Measurements from ENCODE around the gene PSMA3.

The PSMA3 gene

DNA sequence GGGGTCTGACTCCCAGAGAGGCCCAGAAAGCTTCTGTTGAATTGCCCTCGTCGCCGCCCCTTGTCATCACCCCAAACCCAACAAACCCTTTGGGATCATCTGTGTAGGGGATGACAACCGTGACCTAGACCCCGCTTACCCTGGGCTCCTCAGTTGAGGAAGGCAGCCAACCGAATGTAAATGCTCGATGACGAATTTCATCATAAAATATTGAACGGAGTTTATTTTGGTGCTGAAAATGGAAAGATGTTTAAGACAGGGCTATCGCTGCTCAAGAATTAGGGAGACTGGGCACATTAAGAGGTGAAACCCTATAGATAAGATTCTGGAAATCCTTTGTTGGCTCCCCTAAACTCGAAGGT, 44.2 kb upstream of the PSMA3 start (continued):
- TF ChIP-seq ZNF707 (tag by site-specific recombination; IDR thresholded peaks at IDR 0.05), result no peak

DNA sequence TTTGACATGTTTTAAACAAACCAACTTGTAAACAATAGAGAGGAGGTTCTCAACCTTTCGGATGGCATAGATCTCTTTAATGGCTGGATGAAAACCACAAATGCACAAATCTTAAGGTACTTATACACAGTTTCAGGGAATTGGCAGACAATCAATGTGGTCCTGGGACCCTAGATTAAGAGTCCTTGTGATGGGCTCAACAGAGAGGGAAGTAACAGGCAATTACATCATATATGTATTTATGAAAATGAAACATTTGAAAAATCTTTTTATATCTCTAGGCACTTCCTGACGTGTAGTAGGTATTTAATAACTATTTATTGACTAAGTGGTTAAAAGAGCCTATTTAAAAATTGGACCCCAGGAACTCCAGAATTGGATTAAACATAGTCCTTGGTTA, 43.8 kb upstream of the PSMA3 start:
- Histone ChIP-seq H3K27ac (ENCODE audit: extremely low read depth, low read depth, low read length) (peak overlapping the region; percentile 83), H3K9me3 (ENCODE audit: control insufficient read depth, insufficient read depth, low read depth, low read length) (no peaks in the 10 kb centered on the region), H3K4me3 (ENCODE audit: low read depth, low read length) (peak overlapping the region; percentile 99), H3K36me3 (ENCODE audit: control insufficient read depth in 2 of 2, insufficient read depth in 1 of 2, low read length in 2 of 2) (peaks cover 9 to 16% of the 10 kb centered on the region in 2 experiments), H3K4me1 (ENCODE audit: control insufficient read depth, insufficient read depth, low read length) (peaks cover 2% of the 10 kb centered on the region; the same call in 1 of the 2 replicates)
- ChIA-PET CTCF (no interaction called here), POLR2A (interaction anchor here (1.1 to 1.3 kb wide), 2 partner anchors 12 to 29 kb away, joined by 3 to 4 read pairs; no protein-coding TSS in a partner anchor)
- TF ChIP-seq OVOL3 (tag by site-specific recombination; IDR thresholded peaks at IDR 0.05) (no peak), ZNF548 (tag by site-specific recombination; IDR thresholded peaks at IDR 0.05) (no peak), SP2 (tag by site-specific recombination; IDR thresholded peaks at IDR 0.05) (no peak), ZNF302 (tag by site-specific recombination; IDR thresholded peaks at IDR 0.05; ENCODE audit: low read depth) (no peak), HOXD13 (CRISPR knock-in tag; IDR thresholded peaks at IDR 0.05; ENCODE audit: borderline replicate concordance) (no peak), TCF7L2 (IDR thresholded peaks at IDR 0.05; ENCODE audit: borderline replicate concordance, low read depth, low read length) (no peak), WT1 (tag by site-specific recombination; IDR thresholded peaks at IDR 0.05) (no peak), ZNF121 (tag by site-specific recombination; IDR thresholded peaks at IDR 0.05) (no peak), ZNF426 (tag by site-specific recombination; IDR thresholded peaks at IDR 0.05) (no peak), TRIM28 (IDR thresholded peaks at IDR 0.05; ENCODE audit: borderline replicate concordance, low read length) (no peak), ZNF335 (tag by site-specific recombination; conservative IDR thresholded peaks at IDR 0.05) (no peak), IKZF3 (tag by site-specific recombination; IDR thresholded peaks at IDR 0.05) (no peak), ZBTB7A (tag by site-specific recombination; IDR thresholded peaks at IDR 0.05; ENCODE audit: low read depth) (no peak), ZFHX2 (tag by site-specific recombination; conservative IDR thresholded peaks at IDR 0.05) (no peak)
- TF ChIP-seq, protein P1, sequence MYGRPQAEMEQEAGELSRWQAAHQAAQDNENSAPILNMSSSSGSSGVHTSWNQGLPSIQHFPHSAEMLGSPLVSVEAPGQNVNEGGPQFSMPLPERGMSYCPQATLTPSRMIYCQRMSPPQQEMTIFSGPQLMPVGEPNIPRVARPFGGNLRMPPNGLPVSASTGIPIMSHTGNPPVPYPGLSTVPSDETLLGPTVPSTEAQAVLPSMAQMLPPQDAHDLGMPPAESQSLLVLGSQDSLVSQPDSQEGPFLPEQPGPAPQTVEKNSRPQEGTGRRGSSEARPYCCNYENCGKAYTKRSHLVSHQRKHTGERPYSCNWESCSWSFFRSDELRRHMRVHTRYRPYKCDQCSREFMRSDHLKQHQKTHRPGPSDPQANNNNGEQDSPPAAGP (tag by site-specific recombination; IDR thresholded peaks at IDR 0.05), result no peak
- TF ChIP-seq, protein P2, sequence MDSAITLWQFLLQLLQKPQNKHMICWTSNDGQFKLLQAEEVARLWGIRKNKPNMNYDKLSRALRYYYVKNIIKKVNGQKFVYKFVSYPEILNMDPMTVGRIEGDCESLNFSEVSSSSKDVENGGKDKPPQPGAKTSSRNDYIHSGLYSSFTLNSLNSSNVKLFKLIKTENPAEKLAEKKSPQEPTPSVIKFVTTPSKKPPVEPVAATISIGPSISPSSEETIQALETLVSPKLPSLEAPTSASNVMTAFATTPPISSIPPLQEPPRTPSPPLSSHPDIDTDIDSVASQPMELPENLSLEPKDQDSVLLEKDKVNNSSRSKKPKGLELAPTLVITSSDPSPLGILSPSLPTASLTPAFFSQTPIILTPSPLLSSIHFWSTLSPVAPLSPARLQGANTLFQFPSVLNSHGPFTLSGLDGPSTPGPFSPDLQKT (IDR thresholded peaks at IDR 0.05; ENCODE audit: borderline replicate concordance, low read depth, low read length), result no peak
- TF ChIP-seq, protein P3, sequence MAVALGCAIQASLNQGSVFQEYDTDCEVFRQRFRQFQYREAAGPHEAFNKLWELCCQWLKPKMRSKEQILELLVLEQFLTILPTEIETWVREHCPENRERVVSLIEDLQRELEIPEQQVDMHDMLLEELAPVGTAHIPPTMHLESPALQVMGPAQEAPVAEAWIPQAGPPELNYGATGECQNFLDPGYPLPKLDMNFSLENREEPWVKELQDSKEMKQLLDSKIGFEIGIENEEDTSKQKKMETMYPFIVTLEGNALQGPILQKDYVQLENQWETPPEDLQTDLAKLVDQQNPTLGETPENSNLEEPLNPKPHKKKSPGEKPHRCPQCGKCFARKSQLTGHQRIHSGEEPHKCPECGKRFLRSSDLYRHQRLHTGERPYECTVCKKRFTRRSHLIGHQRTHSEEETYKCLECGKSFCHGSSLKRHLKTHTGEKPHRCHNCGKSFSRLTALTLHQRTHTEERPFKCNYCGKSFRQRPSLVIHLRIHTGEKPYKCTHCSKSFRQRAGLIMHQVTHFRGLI (tag by site-specific recombination; IDR thresholded peaks at IDR 0.05), result no peak
- TF ChIP-seq, protein P4, sequence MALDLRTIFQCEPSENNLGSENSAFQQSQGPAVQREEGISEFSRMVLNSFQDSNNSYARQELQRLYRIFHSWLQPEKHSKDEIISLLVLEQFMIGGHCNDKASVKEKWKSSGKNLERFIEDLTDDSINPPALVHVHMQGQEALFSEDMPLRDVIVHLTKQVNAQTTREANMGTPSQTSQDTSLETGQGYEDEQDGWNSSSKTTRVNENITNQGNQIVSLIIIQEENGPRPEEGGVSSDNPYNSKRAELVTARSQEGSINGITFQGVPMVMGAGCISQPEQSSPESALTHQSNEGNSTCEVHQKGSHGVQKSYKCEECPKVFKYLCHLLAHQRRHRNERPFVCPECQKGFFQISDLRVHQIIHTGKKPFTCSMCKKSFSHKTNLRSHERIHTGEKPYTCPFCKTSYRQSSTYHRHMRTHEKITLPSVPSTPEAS (tag by site-specific recombination; IDR thresholded peaks at IDR 0.05), result no peak
- TF ChIP-seq, protein P5, sequence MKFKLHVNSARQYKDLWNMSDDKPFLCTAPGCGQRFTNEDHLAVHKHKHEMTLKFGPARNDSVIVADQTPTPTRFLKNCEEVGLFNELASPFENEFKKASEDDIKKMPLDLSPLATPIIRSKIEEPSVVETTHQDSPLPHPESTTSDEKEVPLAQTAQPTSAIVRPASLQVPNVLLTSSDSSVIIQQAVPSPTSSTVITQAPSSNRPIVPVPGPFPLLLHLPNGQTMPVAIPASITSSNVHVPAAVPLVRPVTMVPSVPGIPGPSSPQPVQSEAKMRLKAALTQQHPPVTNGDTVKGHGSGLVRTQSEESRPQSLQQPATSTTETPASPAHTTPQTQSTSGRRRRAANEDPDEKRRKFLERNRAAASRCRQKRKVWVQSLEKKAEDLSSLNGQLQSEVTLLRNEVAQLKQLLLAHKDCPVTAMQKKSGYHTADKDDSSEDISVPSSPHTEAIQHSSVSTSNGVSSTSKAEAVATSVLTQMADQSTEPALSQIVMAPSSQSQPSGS (tag by site-specific recombination; IDR thresholded peaks at IDR 0.05; ENCODE audit: low read depth), result no peak

Data from HEK293 (cell line).